HepG2 (cell line): ENCODE measurements around the gene FOXN3. TPM values are rescaled to one million over a fixed set of nuclear protein-coding genes. Genes with fewer than 3 reads are reported as not detected.

Experiments
- ATAC-seq: fragments of 200-7000 bp; cut with Tn5 transposase; 3 replicates; pipeline ENCODE4 v1.9.1; 2020; ENCODE audit warnings: mild to moderate bottlenecking, moderate library complexity
- BruUV-seq: library from RNA; stranded (reverse); fragments of 400-500 nt; replicated peaks from 2 replicates; lab custom pipeline; 2021; lab: Mats Ljungman, UMichigan
- CTCF ChIA-PET: fragments of 300-600 bp; formaldehyde crosslinking; extraction: SDS; loops from one replicate; lab custom pipeline; 2021; ENCODE audit warnings: low total read pairs, inconsistent platforms, low intra/inter-chr PET ratio; lab: Yijun Ruan, JAX
- POLR2A ChIA-PET: fragments of 350-600 bp; sonication (Branson Sonifier 250); formaldehyde crosslinking; loops from one replicate; lab custom pipeline; 2020; ENCODE audit warnings: antibody characterized with exemption, inconsistent platforms; lab: Yijun Ruan, JAX
- DNase-seq: peaks from one replicate; pipeline ENCODE4 v3.0.0-alpha.2; 2015; ENCODE audit warnings: low spot score
- FAIRE-seq: peaks from 3 replicates; lab custom pipeline; 2011; peaks lifted over from hg19 to GRCh38; lab: Jason Lieb, UNC
- H2AFZ ChIP-seq: one replicate; pipeline ENCODE4 v1.6.1; 2011; ENCODE audit warnings: low read length, inconsistent platforms
- H3K27ac ChIP-seq: fragments of 300-600 bp; 3 replicates; pipeline ENCODE4 v1.8.0; 2011; ENCODE audit warnings: mixed run types, mild to moderate bottlenecking, mixed read lengths, low read length, inconsistent platforms; ENCODE audit not compliant: insufficient read depth; ENCODE audit errors: extremely low read length
- H3K27me3 ChIP-seq, 2 experiments: fragments of 200-600 bp in 1 of 2; 2 replicates in 1 of 2; 3 replicates in 1 of 2; pipeline versions ENCODE4 v1.6.0 to v1.8.0; 2011; ENCODE audit warnings: low read length in 2 of 2, mild to moderate bottlenecking in 2 of 2, moderate library complexity in 2 of 2, inconsistent platforms in 1 of 2; ENCODE audit not compliant: insufficient read depth in 2 of 2, control insufficient read depth in 1 of 2
- H3K36me3 ChIP-seq, 2 experiments: fragments of 200-600 bp in 1 of 2; replicated peaks in 1 of 2; 2 replicates in 1 of 2; 3 replicates in 1 of 2; pipeline versions ENCODE4 v1.5.1 to v1.8.0; 2011; ENCODE audit warnings: low read length in 2 of 2, inconsistent platforms in 1 of 2; ENCODE audit not compliant: insufficient read depth in 2 of 2, control insufficient read depth in 1 of 2
- H3K4me1 ChIP-seq: 2 replicates; pipeline ENCODE4 v1.5.1; 2012; ENCODE audit warnings: low read length, inconsistent platforms; ENCODE audit not compliant: insufficient read depth
- H3K4me2 ChIP-seq: 2 replicates; pipeline ENCODE4 v1.6.0; 2011; ENCODE audit warnings: low read depth, low read length, inconsistent platforms
- H3K4me3 ChIP-seq, 3 experiments: fragments of 200-600 bp in 1 of 3; sonication (generic), shearing (Covaris generic) in 1 of 3; replicated peaks in 1 of 3; 2 replicates each; pipeline ENCODE4 v1.5.1; 2011 to 2016; ENCODE audit warnings: low read length in 3 of 3, inconsistent platforms in 2 of 3, low read depth in 2 of 3, mild to moderate bottlenecking in 2 of 3, control low read depth in 1 of 3, mixed read lengths in 1 of 3; ENCODE audit not compliant: insufficient read depth in 1 of 3
- H3K79me2 ChIP-seq: one replicate; pipeline ENCODE4 v1.6.1; 2011; ENCODE audit warnings: low read length, inconsistent platforms; ENCODE audit not compliant: insufficient read depth
- H3K9ac ChIP-seq: 2 replicates; pipeline ENCODE4 v1.6.0; 2011; ENCODE audit warnings: mild to moderate bottlenecking, low read depth, low read length, inconsistent platforms; ENCODE audit not compliant: insufficient read depth
- H3K9me3 ChIP-seq: 2 replicates; pipeline ENCODE4 v1.5.1; 2012; ENCODE audit warnings: mild to moderate bottlenecking, low read length
- H4K20me1 ChIP-seq: 2 replicates; pipeline ENCODE4 v1.6.0; 2011; ENCODE audit warnings: inconsistent platforms, mild to moderate bottlenecking, low read length, moderate library complexity; ENCODE audit not compliant: insufficient read depth
- ATF7-NPFF ChIP-seq: sonication (generic); formaldehyde crosslinking; IDR thresholded peaks from 2 replicates; pipeline ENCODE4 v1.8.1; 2023; ENCODE audit warnings: mild to moderate bottlenecking, low read depth, missing genetic modification reagents, moderate library complexity
- BCL3 ChIP-seq: sonication (generic); formaldehyde crosslinking; IDR thresholded peaks from 2 replicates; pipeline ENCODE4 v1.5.1; 2020; ENCODE audit warnings: mild to moderate bottlenecking, missing genetic modification reagents, moderate library complexity
- HDAC1 ChIP-seq: sonication (generic); formaldehyde crosslinking; IDR thresholded peaks from 2 replicates; pipeline ENCODE4 v1.5.1; 2020; ENCODE audit warnings: mild to moderate bottlenecking, missing genetic modification reagents
- HNRNPLL ChIP-seq: fragments of 200-400 bp; formaldehyde crosslinking; IDR thresholded peaks from 2 replicates; pipeline ENCODE4 v1.6.1; 2017; ENCODE audit warnings: mild to moderate bottlenecking, low read depth, low read length; ENCODE audit not compliant: poor library complexity, severe bottlenecking
- JUN ChIP-seq: sonication (generic); formaldehyde crosslinking; IDR thresholded peaks from 2 replicates; pipeline ENCODE4 v1.4.0; 2020; ENCODE audit warnings: mild to moderate bottlenecking, missing genetic modification reagents
- STAT5B ChIP-seq: sonication (generic); formaldehyde crosslinking; IDR thresholded peaks from 2 replicates; pipeline ENCODE4 v1.4.0; 2020; ENCODE audit warnings: missing genetic modification reagents
- STAT6 ChIP-seq: sonication (generic); formaldehyde crosslinking; IDR thresholded peaks from 2 replicates; pipeline ENCODE4 v1.4.0; 2020; ENCODE audit warnings: missing genetic modification reagents, mild to moderate bottlenecking, borderline replicate concordance
- THAP7 ChIP-seq: sonication (generic); formaldehyde crosslinking; IDR thresholded peaks from 2 replicates; pipeline ENCODE4 v1.8.1; 2023; ENCODE audit warnings: mild to moderate bottlenecking, missing genetic modification reagents
- ZNF383 ChIP-seq: sonication (generic); formaldehyde crosslinking; IDR thresholded peaks from 2 replicates; pipeline ENCODE4 v1.4.0; 2020; ENCODE audit warnings: missing genetic modification reagents, mild to moderate bottlenecking, borderline replicate concordance
- ZNF503 ChIP-seq: sonication (generic); formaldehyde crosslinking; IDR thresholded peaks from 2 replicates; pipeline ENCODE4 v1.4.0; 2020; ENCODE audit warnings: missing genetic modification reagents
- ZNF691 ChIP-seq: sonication (generic); formaldehyde crosslinking; IDR thresholded peaks from 2 replicates; pipeline ENCODE4 v1.4.0; 2020; ENCODE audit warnings: missing genetic modification reagents, low read depth, mild to moderate bottlenecking, borderline replicate concordance
- ZNF737 ChIP-seq: sonication (generic); formaldehyde crosslinking; IDR thresholded peaks from 2 replicates; pipeline ENCODE4 v1.5.0; 2020; ENCODE audit warnings: missing genetic modification reagents, mild to moderate bottlenecking, borderline replicate concordance
- ZNF891 ChIP-seq: sonication (generic); formaldehyde crosslinking; IDR thresholded peaks from 2 replicates; pipeline ENCODE4 v1.5.0; 2020; ENCODE audit warnings: mild to moderate bottlenecking, missing genetic modification reagents
- whole genome bisulfite sequencing: methylation state at CpG from one replicate; pipeline ENCODE4 v1.1.6; 2017; ENCODE audit warnings: low lambda C conversion rate; 5-methylcytosine and 5-hydroxymethylcytosine counted together
- in situ Hi-C: cut with HindIII; loops from 2 replicates; pipeline ENCODE4 v1.10.0; 2017; ENCODE audit warnings: low pct_unique_long_range_greater_than_20kb; ENCODE audit not compliant: extremely low pct_ligation_motif_present
- intact Hi-C: fragments of 100-400 bp; cut with micrococcal nuclease; formaldehyde crosslinking; loops from one replicate; pipeline ENCODE4 v1.10.0; 2022; ENCODE audit not compliant: unreplicated experiment
- polyA plus RNA-seq, 8 experiments: library from polyadenylated mRNA; depleted of rRNA in 3 of 8; stranded (reverse) in 7 of 8; unstranded in 1 of 8; fragments of >200 nt; fragmentation: Illumina TruSeq in 4 of 8; extraction: Trizol in 4 of 8; gene quantifications; 2 replicates each; pipeline versions ENCODE4 v1.2.1 to v1.2.3, GENCODE V29; 2011 to 2016; ENCODE audit warnings: low read depth in 4 of 8, missing spikeins in 1 of 8, mixed read lengths in 1 of 8; ENCODE audit not compliant: insufficient read depth in 1 of 8
- total RNA-seq, 5 experiments: library from RNA; depleted of rRNA; stranded (reverse); fragments of >200 nt; fragmentation: Illumina TruSeq; extraction: Trizol; gene quantifications; 2 replicates each; pipeline ENCODE4 v1.2.3, GENCODE V29; 2016; ENCODE audit warnings: low read depth in 1 of 5

FOXN3 gene
- total and polyA plus RNA-seq, 2 of the 13 experiments (the other 11 are each of a cell fraction or from before 2014, with no cell fraction given), result 32.4 to 70.2 TPM

- Histone ChIP-seq H3K4me3 (no peak overlapping the region), H3K9ac (no peak overlapping the region; the same call in 1 of the 2 replicates), H3K4me2 (peak overlapping the region; percentile 71), H3K27ac (peak overlapping the region; percentile 87), H4K20me1 (peaks cover 7% of the 10 kb centered on the region), H3K4me1 (peaks cover 92% of the 10 kb centered on the region), H2AFZ (no peak overlapping the region), H3K36me3 (peaks cover 9 to 29% of the 10 kb centered on the region in 2 experiments), H3K9me3 (no peaks in the 10 kb centered on the region), H3K27me3 (no peaks in the 10 kb centered on the region), H3K79me2 (peaks cover 88% of the 10 kb centered on the region)
- FAIRE-seq, result no peak
- BruUV-seq, result no TSS peak
- in situ Hi-C loops (no loop called here), intact Hi-C loops (no loop called here)
- 77% methylated on average over 5 of the region's 5 CpGs for WGBS
- peak; percentile 13; the same call in 2 of the 3 replicates for ATAC-seq
- CTCF ChIA-PET, result no interaction called here
- POLR2A ChIA-PET, result no interaction called here
- DNase-seq, result no peak
- TF ChIP-seq ZNF691 (no peak), ZNF383 (CRISPR knock-in tag) (no peak), ZNF737 (CRISPR knock-in tag) (no peak), HNRNPLL (no peak), BCL3 (CRISPR knock-in tag) (no peak), STAT6 (CRISPR knock-in tag) (no peak), THAP7 (CRISPR knock-in tag) (no peak), ZNF503 (CRISPR knock-in tag) (no peak), HDAC1 (no peak), ATF7-NPFF (CRISPR knock-in tag) (no peak), JUN (CRISPR knock-in tag) (no peak), ZNF891 (CRISPR knock-in tag) (no peak), STAT5B (CRISPR knock-in tag) (no peak)
Measured at GRCh38 chr14:89392181-89392580, 24.9 kb downstream of the FOXN3 start.
